ENCODE results near the gene PEX26.
"Not testable (repeated sequence)": the region's sequence is repeated elsewhere in the genome, so short reads cannot be mapped to it uniquely, and the experiment has no call there.

Gene PEX26

DNA sequence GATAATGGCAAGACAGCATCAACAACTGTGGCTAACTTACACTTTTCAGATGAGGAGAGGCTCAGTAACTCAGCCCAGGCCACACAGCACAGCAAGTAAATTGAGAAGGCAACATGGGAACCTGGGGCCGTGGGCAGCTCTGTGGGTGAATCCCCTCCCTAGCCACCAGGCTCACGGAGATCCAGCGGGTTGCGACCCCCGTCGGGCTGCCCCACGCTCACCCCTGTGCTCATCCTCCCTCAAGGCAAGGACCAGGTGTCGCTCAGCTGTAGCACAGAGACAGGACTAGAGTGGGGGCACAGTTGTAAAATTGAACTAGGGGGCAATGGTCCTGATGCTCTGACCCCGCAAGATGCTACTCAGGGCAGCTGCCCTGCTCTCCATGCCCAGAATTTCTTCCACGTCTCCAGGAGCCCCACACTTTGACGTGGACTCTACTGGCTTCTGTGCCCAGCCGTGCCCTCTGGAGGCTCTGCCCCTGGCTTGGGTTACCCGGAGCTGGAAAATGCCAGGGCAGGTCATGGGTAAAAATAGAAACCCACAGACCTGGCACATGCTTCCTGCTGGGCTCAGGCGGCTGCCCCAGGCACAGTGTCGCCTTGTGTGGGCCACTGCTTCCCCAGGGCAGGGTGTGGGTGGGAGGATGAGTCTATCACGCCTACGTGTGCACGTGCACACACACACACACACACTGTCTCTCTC is 41.8 kb downstream of the PEX26 start:
- no peak for DNase-seq (ENCODE audit: low read depth in 3 of 3)

DNA sequence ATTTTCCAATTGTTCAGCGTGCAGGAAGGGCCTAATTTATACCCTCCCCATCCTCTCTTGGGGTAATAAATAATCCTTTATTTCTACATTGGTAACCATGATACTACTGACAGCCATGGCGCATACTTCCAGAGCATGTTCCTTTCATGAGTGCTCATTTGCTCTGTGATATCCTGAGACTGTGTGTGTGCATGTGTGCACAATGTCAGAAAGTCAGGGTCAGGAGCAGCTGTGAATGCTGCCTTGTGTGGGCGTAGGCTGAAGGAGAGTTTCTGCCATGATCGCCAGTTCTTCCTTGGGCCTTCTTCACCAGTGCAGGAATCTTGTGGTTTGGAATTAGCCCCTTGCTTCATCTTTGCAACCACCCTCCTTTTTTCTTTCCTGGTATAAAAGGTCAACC is 43.1 kb downstream of the PEX26 start:
- DNase-seq (ENCODE audit: low read depth in 3 of 3), result no peak

DNA sequence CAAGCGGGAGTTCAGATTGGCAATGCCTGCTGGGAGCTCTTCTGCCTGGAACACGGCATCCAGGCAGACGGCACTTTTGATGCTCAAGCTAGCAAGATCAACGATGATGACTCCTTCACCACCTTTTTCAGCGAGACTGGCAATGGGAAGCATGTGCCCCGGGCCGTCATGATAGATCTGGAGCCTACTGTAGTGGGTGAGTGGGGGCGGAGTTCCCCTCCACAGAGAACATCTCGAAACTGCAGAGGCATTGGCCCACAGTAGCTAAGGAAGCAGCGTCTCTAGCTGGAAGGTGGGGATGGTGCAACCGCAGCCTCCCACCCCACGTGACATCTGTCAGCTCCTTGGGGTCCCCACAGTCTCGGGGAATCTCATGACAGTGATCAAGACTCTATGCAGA is 43.7 kb downstream of the PEX26 start:
- DNase-seq (ENCODE audit: low read depth in 3 of 3), result no peak

DNA sequence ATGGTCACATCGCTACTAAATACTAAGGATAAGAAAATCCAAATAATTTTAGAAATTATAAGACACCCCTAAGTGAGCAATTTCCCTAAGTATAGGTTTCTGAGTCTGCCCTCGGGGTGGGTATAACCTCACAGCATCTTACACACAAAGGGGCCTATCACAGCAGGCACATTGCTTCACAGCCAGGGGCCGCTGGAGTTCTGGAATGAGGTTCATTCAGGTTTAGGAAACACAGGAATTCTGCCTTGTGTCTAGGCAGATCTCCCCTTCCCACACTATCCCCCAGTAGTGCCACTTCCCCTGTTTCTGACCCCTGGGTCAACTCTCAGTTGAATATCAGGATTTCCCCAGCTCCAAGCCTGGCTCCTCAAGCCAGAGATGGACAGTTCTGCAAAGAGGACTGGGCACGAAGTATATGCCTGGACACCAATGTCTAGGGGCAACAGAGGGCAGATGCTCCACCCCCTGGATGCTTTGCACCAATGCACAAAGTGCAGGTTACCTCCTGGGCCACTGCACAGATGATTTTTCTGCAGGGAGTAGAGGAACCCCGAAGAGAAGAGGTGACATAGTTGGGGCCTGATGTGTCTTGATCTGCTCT is 44.3 kb downstream of the PEX26 start:
- DNase-seq (ENCODE audit: low read depth in 3 of 3), result no peak

DNA sequence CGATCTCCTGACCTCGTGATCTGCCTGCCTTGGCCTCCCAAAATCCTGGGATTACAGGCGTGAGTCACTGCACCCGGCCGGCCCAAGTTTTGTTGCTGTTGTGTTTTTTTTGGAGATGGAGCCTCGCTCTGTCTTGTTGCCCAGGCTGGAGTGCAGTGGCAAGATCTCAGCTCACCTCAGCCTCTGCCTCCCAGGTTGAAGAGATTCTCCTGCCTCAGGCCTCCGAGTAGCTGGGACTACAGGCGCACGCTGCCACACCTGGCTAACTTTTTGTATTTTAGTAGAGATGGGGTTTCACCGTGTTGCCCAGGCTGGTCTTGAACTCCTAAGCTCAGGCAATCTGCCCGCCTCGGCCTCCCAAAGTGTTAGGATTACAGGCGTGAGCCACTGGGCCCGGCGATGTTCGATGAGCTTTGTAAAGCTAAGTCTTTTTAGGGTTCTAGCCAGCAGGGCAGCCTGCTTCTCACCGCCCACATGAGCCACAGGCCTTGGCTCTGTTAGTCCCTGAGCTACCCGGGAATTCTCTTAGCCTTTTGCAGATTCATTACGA is 45.8 kb downstream of the PEX26 start:
- DNase-seq (ENCODE audit: low read depth in 3 of 3), result not testable (repeated sequence)

DNA sequence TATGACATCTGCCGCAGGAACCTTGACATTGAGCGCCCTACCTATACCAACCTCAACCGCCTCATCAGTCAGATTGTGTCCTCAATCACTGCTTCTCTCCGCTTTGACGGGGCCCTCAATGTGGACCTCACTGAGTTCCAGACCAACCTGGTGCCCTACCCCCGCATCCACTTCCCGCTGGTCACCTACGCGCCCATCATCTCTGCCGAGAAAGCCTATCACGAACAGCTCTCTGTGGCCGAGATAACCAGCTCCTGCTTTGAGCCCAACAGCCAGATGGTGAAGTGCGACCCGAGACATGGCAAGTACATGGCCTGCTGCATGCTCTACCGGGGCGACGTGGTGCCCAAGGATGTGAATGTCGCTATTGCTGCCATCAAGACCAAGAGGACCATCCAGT is 48.8 kb downstream of the PEX26 start:
- DNase-seq (ENCODE audit: low read depth in 3 of 3), result no peak

DNA sequence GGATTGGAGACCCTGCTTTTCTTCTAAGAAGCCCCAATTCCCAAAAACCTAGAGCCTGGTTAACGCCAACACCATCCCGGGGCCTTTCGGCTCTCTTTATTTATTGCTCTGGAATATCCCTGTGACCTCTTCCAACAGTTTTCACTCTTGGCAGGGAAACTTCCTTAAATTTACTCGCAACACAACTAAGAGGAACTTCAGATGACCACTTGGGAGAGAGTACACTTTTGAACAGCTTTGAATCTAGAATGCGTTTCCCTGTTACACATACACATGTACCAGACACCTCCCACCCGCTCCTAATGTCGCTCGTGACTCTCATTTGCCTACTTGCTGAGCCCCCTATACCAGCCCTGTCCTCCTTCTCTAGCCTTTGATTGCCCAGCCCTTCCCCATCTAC is 52.2 kb downstream of the PEX26 start:
- no peak for DNase-seq (ENCODE audit: low read depth in 3 of 3)

DNA sequence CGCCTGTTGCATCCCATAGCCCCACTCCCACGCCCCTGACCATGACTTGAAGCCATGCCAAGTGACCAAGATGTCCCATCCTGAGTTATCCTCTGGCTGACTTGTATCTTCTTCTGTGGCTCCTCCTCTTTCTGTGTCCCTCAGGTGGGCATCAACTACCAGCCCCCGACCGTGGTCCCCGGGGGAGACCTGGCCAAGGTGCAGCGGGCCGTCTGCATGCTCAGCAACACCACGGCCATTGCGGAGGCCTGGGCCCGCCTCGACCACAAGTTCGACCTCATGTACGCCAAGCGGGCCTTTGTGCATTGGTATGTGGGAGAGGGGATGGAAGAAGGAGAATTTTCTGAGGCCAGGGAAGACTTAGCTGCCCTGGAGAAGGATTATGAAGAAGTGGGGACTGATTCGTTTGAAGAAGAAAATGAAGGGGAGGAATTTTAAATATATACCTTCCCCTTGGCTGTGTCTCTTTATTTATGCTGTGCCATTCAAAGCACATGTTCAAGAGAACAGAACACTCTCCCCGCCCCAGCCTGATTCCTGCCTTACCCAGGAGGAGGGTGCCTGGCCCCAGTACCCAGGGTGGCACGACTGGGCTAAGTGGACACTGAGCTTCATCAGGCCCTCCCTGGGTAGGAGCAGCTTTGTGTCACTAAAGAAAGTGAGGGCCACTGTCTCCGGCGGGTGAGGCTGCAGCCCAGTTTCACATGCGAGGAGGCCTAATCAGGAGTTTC is 53.1 kb downstream of the PEX26 start:
- no peak for DNase-seq (ENCODE audit: low read depth in 3 of 3)

DNA sequence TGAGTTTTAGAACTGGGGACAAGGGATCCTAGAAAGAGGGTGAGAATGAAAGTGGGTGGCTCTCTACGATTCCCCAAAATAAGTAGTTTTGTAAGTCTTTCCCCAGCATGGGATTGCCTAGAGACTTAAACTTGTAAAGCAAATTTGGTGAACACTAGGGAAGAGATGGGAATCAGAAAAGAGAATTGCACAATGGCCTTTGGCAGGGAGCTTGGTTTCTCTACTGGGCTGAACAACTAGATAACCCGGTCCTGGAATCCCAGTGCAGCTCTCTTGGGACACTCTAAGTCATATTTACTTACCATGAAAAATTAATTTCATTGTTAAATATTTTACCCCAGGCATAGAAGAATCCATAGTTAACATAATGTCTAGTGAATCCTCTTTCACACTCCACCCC is 55.7 kb downstream of the PEX26 start:
- no peak for DNase-seq (ENCODE audit: low read depth in 3 of 3)

DNA sequence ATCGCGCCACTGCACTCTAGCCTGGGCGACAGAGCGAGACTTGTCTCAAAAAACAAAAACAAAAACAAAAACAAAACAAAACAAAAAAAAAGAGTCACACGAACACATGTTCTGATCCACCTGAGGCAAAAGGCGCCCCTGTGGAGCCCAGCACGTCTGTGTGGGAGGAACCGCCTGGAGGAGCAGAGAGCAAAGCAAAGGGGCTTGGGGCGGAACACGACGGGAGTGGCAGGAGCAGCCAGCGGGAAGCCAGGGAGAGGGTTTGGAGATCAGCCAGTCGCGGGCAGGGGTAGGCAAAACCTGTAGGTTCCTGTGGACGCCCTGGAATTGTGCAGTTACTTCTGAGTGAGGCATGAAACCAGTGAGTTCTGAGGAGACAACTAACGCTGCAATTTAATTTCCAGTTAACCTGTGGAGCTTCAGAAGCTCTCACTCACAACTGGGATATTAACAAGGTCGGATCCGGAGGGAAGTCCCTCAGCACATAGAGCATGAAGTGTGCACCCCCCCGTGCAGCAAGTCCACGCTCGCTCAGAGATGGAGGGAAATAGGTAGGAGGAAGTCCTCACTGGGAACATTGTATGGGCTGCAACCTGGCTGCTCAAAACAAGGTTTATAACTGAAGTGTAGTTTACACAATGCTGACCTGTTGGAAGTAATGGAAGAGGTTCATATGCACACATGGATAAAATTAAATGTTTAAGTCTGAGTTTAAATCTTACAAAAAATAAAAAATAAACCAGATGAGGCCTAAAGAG is 59.0 kb downstream of the PEX26 start:
- DNase-seq (ENCODE audit: low read depth in 3 of 3), result no peak

DNA sequence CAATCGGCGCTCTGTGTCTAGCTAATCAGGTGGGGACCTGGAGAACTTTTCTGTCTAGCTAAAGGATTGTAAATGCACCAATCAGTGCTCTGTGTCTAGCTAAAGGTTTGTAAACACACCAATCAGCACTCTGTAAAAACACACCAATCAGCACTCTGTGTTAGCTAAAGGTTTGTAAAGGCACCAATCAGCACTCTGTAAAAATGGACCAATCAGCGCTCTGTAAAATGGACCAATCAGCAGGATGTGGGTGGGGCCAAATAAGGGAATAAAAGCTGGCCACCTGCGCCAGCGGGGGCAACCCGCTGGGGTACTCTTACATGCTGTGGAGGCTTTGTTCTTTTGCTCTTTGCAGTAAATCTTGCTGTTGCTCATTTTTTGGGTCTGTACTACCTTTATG is 63.2 kb downstream of the PEX26 start:
- not testable (repeated sequence) for DNase-seq (ENCODE audit: low read depth in 3 of 3)

DNA sequence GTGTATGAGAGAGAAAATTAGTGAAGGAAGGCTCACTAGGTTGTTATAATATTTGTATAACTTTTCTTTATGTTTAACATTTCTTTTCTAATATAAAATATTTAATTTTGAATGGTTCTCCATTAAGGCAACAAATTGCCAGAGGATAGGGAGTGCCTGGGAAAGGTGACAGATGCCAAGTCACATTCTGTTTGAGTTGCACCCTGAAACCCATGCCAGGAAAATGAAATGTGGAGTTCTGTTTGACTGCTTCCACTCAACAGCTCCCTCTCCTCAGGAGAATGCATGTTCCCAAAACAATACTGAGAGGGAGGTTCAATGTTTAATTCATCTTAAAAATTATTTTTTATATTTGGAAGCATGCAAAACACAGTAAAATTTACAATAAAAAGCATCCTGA is 66.3 kb downstream of the PEX26 start:
- no peak for DNase-seq (ENCODE audit: low read depth in 3 of 3)

DNA sequence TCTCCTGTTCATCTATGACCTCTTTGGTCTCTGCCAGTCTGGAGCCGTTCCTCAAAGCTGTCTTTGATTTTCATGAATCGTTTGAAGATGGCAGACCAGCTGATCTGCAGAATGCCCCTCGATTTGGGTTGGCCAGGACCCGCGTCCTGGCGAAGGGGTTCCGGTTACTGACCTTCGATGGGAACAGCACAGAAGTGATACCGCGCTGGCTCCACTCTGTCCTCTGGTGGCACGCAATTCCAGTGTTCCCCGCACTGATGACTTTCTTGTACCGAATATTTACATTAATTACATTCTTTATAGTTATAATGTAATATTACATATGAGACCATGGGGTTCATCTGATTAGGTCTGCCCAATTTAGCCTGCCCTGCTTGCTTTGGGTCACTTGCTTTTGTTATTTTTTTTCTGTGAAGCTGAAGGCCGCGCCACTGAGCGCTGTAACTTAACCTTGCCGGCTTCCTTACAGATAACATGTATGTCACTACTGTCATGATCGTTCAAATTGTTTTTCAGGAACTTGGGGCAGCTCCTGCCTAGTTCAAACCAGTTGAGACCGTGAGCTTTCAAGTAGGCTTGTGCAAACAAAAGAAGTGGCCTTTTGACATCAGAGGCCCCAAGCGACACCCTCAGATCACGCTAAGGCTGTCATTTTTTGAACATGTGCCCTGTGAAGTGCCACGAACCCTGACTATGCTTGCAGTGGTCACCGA is 68.0 kb downstream of the PEX26 start:
- no peak for DNase-seq (ENCODE audit: low read depth in 3 of 3)

DNA sequence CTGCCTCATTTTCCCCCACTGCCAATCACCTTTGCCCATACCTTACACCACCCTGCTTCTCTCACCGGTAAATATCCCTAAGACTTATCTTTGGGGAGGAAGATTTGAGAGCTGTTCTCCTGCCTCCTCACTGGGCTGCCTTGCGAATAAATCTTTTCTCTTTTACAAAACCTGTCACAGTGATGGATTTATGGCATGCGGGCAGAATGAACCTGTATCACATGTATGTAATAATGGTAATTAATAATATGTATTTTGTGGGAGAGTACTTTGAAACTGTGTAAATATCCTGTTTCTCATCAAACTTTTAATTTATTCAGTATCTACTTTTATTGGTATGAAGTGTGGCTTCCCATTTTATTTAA is 68.6 kb downstream of the PEX26 start:
- DNase-seq (ENCODE audit: low read depth in 3 of 3), result no peak

DNA sequence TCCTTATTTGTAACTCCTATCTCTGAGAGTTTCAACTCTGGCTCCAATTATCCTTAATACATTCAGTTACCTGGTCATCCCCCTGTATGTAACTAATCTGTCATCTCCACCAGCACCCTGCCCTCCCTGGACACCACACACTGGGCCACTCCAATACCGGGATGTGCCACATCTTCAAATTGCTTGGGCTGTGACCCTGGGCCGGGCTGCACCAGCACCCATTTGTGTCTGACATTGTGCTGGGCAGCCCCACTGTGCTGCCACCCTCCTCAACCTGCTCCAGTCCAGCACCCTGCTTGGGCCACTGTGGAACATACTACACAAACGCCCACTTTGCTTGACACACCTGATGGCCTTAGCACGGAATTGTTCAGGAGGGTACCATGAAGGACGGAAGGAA is 70.0 kb downstream of the PEX26 start:
- no peak for DNase-seq (ENCODE audit: low read depth in 3 of 3)

DNA sequence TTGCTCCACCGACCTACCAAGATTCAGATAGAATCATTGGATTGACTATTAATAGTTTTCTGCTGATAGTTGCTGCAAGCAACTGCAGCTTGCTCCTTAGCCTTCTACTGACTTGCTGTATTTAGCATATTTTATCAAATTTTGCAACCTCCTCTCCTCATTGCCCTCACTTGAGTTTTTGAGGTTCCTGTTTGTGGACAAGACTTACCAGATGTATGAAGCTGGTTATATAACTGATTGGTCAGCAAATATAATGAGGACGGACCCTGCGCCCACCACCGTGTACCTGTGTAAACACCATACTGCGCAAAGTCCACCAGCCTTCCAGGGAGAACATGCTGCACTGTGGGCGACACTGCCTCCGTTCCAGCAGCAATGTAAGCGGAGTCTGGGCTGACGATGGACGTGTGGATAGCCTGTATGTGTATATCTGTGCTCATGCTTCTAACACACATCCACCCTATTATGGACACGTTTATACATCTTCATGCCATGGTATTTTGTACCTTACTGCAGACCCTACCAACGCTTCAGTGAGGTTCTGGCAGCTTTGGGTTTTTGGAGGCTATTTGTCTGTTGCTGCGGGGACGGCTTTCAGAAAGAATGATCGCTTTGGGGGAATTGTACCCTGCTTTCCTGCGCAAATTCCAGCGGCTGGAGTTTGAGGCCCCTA is 70.6 kb downstream of the PEX26 start:
- no peak for DNase-seq (ENCODE audit: low read depth in 3 of 3)

DNA sequence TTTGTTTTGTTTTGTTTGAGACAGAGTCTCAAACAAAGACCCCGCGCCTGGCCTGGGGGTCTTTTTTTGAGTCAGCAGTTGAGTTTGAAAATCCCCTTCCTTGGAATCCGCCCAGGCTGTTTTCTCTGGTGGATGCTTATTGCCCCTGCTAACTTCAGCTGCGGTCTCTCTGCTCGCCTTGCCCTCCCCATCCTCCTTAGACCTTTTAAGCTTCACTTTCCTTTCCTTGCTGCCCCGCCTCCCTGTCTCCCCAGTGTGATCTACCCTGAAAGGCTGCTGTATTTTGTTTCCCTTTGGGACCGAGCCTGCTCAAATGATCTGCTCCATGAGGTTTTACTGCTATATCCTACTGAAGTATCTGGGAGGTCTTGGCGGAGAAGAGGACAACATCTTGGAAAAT is 74.7 kb downstream of the PEX26 start:
- peak in 1 of 3 experiments; percentile 20 for DNase-seq (ENCODE audit: low read depth in 3 of 3)

DNA sequence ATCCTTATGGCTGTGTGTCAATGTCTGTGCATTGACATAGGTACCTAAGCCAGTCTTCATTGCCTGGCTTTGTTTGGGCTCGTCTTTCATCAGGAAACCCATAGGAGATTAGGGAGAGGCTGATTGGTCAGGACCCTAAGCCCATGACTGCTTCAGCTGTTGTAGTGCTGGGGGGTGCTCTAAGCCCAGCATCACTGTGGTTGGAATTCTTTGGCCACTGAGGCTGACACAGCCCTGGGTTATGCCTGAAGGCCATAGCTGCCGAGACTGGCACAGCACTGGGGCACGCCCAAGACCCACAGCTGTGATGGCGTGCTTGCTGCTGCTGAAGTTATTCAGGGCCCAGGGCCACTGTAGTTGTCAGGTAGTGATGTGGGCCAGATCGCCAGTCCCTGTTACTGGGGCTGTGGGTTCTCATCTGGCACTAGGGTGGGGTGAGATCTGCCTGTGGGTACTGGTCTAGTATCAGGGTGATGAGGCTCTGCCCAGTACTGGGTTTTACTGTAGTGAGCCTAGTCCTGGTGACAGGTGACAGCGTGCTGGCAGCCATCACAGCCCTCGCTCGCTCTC is 77.1 kb downstream of the PEX26 start:
- DNase-seq (ENCODE audit: low read depth in 3 of 3), result no peak
